HUES6 (cell line): Measurements from ENCODE around the gene URI1.

Experiments
- H3K27ac ChIP-seq: 2 replicates; pipeline ENCODE4 v1.7.0; 2013; ENCODE audit warnings: low read depth, mild to moderate bottlenecking, low read length, inconsistent platforms
- H3K27me3 ChIP-seq: 2 replicates; pipeline ENCODE4 v1.6.1; 2013; ENCODE audit warnings: low read length; ENCODE audit not compliant: control insufficient read depth, insufficient read depth
- H3K36me3 ChIP-seq: 2 replicates; pipeline ENCODE4 v1.6.1; 2013; ENCODE audit warnings: low read length; ENCODE audit not compliant: control insufficient read depth, insufficient read depth
- H3K4me1 ChIP-seq: 2 replicates; pipeline ENCODE4 v1.6.1; 2013; ENCODE audit warnings: low read length; ENCODE audit not compliant: control insufficient read depth, insufficient read depth
- H3K4me3 ChIP-seq: 2 replicates; pipeline ENCODE4 v1.5.1; 2013; ENCODE audit warnings: low read depth, low read length
- H3K9ac ChIP-seq: one replicate; pipeline ENCODE4 v1.6.1; 2013; ENCODE audit warnings: mild to moderate bottlenecking, low read length
- H3K9me3 ChIP-seq: 2 replicates; pipeline ENCODE4 v1.6.1; 2013; ENCODE audit warnings: low read depth, low read length; ENCODE audit not compliant: control insufficient read depth, insufficient read depth

Gene URI1

DNA sequence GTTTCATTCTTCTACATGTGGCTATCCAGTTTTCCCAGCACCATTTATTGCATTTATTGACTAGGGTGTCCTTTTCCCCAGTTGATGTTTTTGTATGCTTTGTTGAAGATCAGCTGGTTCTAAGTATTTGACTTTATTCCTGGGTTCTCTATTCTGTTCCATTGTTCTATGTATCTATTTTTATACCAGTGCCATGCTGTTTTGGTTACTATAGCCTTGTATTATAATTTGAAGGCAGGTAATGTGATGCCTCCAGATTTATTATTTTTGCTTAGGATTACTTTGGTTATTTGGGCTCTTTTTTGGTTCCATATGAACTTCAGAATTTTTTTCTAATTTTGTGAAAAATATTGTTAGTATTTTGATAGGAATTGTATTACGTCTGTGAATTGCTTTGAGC lies 80.6 kb downstream of the URI1 start:
- H3K4me3 ChIP-seq = no peak overlapping the region
- H3K9ac ChIP-seq = no peak overlapping the region
- no peaks in the 10 kb centered on the region for H3K4me1 ChIP-seq
- H3K27me3 ChIP-seq = no peaks in the 10 kb centered on the region
- H3K27ac ChIP-seq = no peak overlapping the region
- no peaks in the 10 kb centered on the region for H3K9me3 ChIP-seq
- no peaks in the 10 kb centered on the region for H3K36me3 ChIP-seq

DNA sequence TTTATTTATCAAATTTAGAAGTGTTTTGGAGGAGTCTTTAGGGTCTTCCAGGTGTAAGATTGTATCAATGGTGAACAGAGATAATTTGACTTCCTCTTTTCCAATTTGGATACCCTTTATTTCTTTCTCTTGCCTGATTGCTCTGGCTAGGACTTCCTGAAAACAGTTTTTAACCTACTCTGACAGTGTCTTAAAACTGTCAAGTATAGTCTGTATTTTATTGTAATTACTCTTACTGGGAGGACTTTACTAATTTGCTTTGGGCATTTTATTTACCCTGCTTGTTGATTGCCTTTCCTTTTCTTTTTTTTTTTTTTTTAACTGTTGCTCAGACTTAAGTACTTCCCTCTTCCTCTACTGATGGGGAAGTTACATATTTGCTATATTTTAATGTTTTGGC lies 81.3 kb downstream of the URI1 start:
- no peak overlapping the region for H3K9ac ChIP-seq
- H3K36me3 ChIP-seq = no peaks in the 10 kb centered on the region
- no peak overlapping the region for H3K27ac ChIP-seq
- H3K27me3 ChIP-seq = no peaks in the 10 kb centered on the region
- no peaks in the 10 kb centered on the region for H3K9me3 ChIP-seq
- H3K4me1 ChIP-seq = no peaks in the 10 kb centered on the region
- H3K4me3 ChIP-seq = no peak overlapping the region

DNA sequence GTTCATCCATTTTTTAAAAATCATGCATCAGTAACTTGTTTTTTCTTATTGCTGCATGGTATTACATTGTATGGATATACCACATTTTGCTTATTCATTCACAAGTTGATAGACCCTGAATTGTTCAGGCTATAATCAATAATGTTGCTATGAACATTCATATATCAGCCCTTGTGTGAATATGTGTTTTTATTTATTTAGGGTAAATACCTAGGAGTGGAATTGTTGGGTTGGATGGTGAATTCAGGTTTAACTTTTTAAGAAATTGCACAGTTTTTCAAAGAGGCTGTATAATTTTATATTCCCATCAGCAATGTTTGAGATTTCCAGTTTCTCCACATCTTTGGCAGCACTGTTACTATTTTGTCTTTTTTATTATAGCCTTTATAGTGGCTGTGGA lies 82.1 kb downstream of the URI1 start:
- no peaks in the 10 kb centered on the region for H3K36me3 ChIP-seq
- H3K4me3 ChIP-seq = no peak overlapping the region
- H3K9ac ChIP-seq = no peak overlapping the region
- no peaks in the 10 kb centered on the region for H3K9me3 ChIP-seq
- no peak overlapping the region for H3K27ac ChIP-seq
- H3K27me3 ChIP-seq = no peaks in the 10 kb centered on the region
- no peaks in the 10 kb centered on the region for H3K4me1 ChIP-seq

DNA sequence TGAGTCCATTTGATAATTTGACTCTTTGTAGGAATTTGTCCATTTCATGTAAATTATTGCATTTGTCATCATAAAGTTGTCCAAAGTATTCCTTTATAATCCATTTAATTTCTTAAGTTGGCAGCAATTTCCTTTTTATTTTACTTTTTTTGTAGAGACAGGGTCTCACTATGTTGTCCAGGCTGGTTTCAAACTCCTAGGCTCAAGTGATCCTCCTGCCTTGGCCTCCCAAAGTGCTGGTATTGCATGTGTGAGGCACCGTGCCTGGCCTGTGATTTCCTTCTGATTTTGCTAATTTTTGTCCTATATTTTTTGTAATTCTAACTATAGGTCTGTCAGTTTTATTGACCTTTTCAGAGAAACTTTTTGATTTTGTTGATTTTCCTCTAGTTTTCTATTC lies 84.9 kb downstream of the URI1 start:
- H3K9me3 ChIP-seq = no peaks in the 10 kb centered on the region

DNA sequence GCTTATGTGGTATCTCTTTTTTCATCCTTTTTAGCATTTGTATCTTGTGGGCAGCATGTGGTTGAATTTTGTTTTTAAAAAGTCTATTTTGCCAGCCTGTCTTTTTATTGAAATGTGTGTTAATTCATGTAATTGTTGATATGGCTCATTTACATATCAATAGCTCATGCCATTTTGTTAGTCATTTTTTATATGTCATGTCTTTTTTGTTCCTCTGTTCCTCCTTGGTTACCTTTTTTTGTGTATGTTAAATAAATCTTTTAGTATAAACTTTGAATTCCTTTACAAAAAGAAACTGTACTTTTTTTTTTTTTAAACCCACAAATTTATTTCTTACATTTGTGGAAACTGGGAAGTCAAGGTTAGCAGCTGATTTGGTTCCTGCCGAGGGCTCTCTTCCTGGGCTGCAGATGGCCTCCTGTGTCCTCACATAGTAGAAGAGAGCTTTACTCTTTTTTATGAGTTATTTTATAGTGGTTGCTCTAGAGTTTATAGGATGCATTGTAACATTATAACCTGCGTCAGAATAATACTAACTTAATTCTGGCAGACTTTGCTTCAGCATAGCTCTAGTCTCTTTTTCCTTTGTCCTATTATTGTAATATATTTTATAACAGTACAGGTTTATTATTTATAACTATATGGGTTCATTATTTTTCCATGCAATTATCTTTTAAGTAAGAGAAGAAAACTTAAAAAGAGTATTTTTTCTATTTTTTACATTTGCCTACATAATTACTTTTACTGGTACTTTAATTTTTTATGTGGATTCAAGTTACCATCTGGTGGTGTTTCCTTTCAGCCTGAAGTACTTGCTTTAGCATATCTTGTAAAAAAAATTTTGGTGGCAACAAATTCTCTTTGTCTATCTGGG lies 86.3 kb downstream of the URI1 start:
- no peaks in the 10 kb centered on the region for H3K4me1 ChIP-seq
- no peaks in the 10 kb centered on the region for H3K27me3 ChIP-seq
- H3K9me3 ChIP-seq = no peaks in the 10 kb centered on the region
- H3K36me3 ChIP-seq = peaks cover 9% of the 10 kb centered on the region; the same call in 1 of the 2 replicates
- H3K27ac ChIP-seq = no peak overlapping the region
- no peak overlapping the region for H3K9ac ChIP-seq
- no peak overlapping the region for H3K4me3 ChIP-seq

More for the DNA sequence above, 84.9 kb downstream of the URI1 start:
- Histone ChIP-seq H3K27ac (no peak overlapping the region), H3K27me3 (no peaks in the 10 kb centered on the region), H3K4me3 (no peak overlapping the region), H3K9ac (no peak overlapping the region), H3K4me1 (no peaks in the 10 kb centered on the region), H3K36me3 (peaks cover 9% of the 10 kb centered on the region; the same call in 1 of the 2 replicates)

DNA sequence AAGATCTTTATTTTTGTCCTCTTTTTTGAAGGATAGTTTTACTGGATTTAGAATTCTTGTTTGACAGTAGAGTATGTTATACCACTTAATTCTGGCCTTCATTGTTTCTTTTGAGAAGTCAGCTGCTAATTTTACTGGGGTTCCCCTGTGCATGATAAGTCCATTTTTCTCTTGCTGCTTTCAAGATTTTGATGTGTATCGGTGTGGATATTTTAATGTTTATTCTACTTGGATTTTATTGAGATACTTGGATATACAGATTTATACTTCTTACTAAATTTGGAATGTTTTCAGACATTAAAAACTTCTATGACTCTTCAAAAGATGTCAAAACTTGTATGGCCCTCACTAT lies 86.9 kb downstream of the URI1 start:
- Histone ChIP-seq H3K4me3 (no peak overlapping the region), H3K4me1 (no peaks in the 10 kb centered on the region), H3K27me3 (no peaks in the 10 kb centered on the region), H3K27ac (no peak overlapping the region), H3K36me3 (peaks cover 9% of the 10 kb centered on the region; the same call in 1 of the 2 replicates), H3K9me3 (no peaks in the 10 kb centered on the region; the same call in 1 of the 2 replicates), H3K9ac (no peak overlapping the region)

DNA sequence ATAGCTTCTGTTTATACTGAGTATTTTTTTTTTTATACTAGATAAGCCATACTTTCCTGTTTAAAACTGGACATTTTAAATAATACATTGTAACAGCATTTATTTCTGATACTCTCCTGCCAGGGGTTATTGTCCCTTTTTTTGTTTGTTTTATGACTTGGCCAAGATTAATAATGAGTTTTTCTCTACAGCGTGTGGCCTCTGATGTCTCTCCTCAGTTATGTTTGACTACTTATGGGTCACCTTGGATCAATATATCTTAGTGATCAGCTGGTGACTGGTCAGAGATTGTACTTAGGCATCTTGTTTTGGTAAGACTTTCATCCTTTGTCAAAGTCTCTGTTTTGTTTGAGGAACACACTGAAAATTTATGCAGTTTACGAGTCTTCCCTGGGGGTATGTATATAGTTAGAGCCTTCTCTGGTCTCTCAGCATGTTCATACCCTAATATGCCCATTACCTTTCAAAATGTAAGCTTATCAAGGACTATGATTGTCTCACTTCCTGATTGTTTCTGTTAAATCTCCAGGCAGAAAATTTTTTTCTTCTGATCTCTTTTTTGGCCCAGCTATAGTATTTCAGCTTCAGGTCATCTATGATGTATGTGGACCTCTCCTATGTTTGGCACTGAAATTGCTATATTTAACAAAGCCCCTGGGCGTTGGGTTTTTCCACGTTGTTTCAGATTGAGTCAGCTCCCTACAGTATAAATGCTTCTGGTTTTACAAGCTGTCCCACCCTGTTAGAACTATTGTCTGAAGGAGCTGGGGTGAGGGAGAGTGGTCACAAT lies 87.9 kb downstream of the URI1 start:
- Histone ChIP-seq H3K27me3 (no peaks in the 10 kb centered on the region), H3K27ac (no peak overlapping the region), H3K4me3 (no peak overlapping the region), H3K9me3 (no peaks in the 10 kb centered on the region; the same call in 1 of the 2 replicates), H3K9ac (no peak overlapping the region), H3K4me1 (no peaks in the 10 kb centered on the region), H3K36me3 (peaks cover 9% of the 10 kb centered on the region; the same call in 1 of the 2 replicates)

DNA sequence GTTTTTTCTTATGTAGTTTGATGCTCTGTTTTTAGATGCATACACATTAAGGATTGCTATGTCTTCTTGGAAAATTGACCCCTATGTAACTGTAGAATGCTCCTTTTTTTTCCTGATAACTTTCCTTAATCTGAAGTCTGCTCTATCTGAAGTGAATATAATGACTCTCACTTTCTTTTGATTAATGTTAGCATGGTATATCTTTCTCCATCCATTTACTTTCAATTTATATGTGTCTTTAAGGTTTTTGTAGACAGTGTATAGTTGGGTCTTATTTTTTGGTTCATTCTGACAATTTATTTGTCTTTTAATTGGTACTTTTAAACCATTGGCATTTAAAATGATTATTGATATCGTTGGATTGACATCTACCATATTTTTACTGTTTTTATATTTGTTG lies 92.3 kb downstream of the URI1 start:
- Histone ChIP-seq H3K9ac (no peak overlapping the region), H3K4me3 (no peak overlapping the region), H3K4me1 (no peaks in the 10 kb centered on the region), H3K9me3 (peaks cover 8% of the 10 kb centered on the region; the same call in 1 of the 2 replicates), H3K36me3 (peaks cover 20% of the 10 kb centered on the region), H3K27me3 (no peaks in the 10 kb centered on the region), H3K27ac (no peak overlapping the region)

DNA sequence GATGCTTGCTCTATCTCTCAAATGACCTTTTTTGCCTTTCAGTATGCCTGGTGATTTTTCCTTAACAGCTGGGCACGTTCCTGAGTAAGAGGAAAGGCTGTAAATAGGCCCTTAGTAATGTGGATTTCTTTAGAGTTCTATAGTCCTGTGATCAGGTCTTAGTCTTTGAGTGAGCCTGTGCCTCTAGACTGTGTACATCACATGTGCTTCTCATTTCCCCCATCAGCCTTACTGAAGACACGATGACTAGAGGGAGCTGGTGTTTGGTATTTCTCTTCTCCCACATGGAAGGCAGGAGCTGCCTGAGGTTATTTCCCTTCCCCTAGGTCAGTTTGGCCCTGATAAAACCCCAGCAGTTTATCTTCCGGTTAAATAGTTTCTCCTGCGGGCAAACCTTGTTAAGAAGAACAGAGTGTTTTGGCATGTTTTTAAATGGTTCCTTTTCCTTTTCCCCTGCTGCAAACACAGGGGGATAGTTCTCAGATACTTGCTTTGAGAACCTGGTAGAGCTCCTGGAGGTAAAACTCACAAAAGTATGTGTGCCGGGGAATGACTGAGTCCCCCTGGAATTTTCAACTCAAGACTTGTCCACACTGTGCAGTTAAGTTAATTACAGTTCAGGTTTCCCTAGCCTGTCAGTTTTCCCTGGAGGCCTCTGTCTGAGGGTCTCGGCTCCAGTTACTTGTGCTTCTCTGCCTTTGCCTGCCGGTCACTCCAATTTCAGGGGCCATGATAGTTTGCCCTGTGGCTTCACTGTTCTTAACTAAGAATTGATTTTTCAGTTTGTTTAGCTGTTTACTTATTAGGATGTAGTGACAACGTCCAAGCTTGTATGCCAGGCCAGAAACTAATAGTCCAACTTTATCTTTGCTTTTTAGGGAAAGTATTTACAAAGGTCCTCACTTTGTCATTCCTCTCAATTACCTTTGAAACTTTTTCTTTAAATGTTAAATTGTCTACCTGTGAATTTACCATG lies 94.4 kb downstream of the URI1 start:
- H3K9ac ChIP-seq = no peak overlapping the region
- no peak overlapping the region for H3K4me3 ChIP-seq
- no peak overlapping the region for H3K27ac ChIP-seq
- peaks cover 19% of the 10 kb centered on the region for H3K9me3 ChIP-seq
- H3K4me1 ChIP-seq = no peaks in the 10 kb centered on the region
- H3K27me3 ChIP-seq = no peaks in the 10 kb centered on the region
- H3K36me3 ChIP-seq = peaks cover 11% of the 10 kb centered on the region

DNA sequence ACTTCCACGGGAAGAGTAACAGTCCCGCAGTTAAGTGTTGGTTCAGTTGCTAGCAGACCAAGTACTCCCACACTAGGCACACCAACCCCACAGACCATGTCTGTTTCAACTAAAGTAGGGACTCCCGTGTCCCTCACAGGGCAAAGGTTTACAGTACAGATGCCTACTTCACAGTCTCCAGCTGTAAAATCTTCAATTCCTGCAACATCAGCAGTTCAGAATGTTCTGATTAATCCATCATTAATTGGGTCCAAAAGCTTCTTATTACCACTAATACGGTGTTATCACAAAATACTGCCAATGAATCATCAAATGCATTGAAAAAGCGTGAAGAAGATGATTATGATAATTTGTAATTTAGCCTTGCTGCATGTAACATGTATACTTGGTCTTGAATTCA lies 95.8 kb downstream of the URI1 start:
- no peak overlapping the region for H3K4me3 ChIP-seq
- H3K9me3 ChIP-seq = peaks cover 19% of the 10 kb centered on the region
- no peaks in the 10 kb centered on the region; the same call in 1 of the 2 replicates for H3K4me1 ChIP-seq
- no peak overlapping the region for H3K27ac ChIP-seq
- peaks cover 11% of the 10 kb centered on the region for H3K36me3 ChIP-seq
- H3K9ac ChIP-seq = no peak overlapping the region
- H3K27me3 ChIP-seq = no peaks in the 10 kb centered on the region
